HG03095 (cell line): ENCODE data around the gene DRC1.

Source experiments
- ATAC-seq: cut with Tn5 transposase; IDR thresholded peaks from one replicate; pipeline ENCODE4 v1.9.1; 2021; ENCODE audit warnings: moderate library complexity; ENCODE audit not compliant: unreplicated experiment

The DRC1 gene

GRCh38 chr2:26489213-26489850, 87.6 kb downstream of the DRC1 start:
- ATAC-seq: no peak

- ATAC-seq: no peak
Observed at GRCh38 chr2:26491563-26492167, 89.9 kb downstream of the DRC1 start.

- no peak for ATAC-seq
Observed at GRCh38 chr2:26492749-26493515, 91.2 kb downstream of the DRC1 start.

GRCh38 chr2:26493566-26493965, 91.8 kb downstream of the DRC1 start:
- ATAC-seq: no peak

GRCh38 chr2:26494199-26494598, 92.5 kb downstream of the DRC1 start:
- ATAC-seq: no peak

- ATAC-seq: no peak
Observed at GRCh38 chr2:26494891-26495290, 93.2 kb downstream of the DRC1 start.

- ATAC-seq: no peak
Observed at GRCh38 chr2:26495705-26496297, 94.1 kb downstream of the DRC1 start.

GRCh38 chr2:26500406-26500805, 98.7 kb downstream of the DRC1 start:
- ATAC-seq: no peak

GRCh38 chr2:26503231-26503880, 101.6 kb downstream of the DRC1 start:
- no peak for ATAC-seq

- no peak for ATAC-seq
Observed at GRCh38 chr2:26504002-26504401, 102.3 kb downstream of the DRC1 start.

- no peak for ATAC-seq
Observed at GRCh38 chr2:26506279-26506678, 104.6 kb downstream of the DRC1 start.
